Suprapubic skin (tissue), 4 donors: ENCODE measurements around the gene AGMO. TPM values are rescaled to one million over a fixed set of nuclear protein-coding genes. Genes with fewer than 3 reads are reported as not detected.

Experiments used
- DNase-seq, 2 donors: peaks; one replicate each; pipeline ENCODE4 v3.0.0-alpha.2; 2019; ENCODE audit warnings: low spot score in 2 of 2
- H3K27ac ChIP-seq: fragments of 200-600 bp; sonication (generic); one replicate; pipeline ENCODE4 v1.5.1; 2019
- H3K27me3 ChIP-seq: fragments of 200-600 bp; sonication (generic); one replicate; pipeline ENCODE4 v1.5.1; 2019
- H3K36me3 ChIP-seq: fragments of 200-600 bp; sonication (generic); one replicate; pipeline ENCODE4 v1.5.1; 2019
- H3K4me1 ChIP-seq: fragments of 200-600 bp; sonication (generic); one replicate; pipeline ENCODE4 v1.5.1; 2019
- H3K4me3 ChIP-seq: fragments of 200-600 bp; sonication (generic); one replicate; pipeline ENCODE4 v1.5.1; 2019; ENCODE audit warnings: mild to moderate bottlenecking
- H3K9me3 ChIP-seq: fragments of 200-600 bp; sonication (generic); one replicate; pipeline ENCODE4 v1.5.1; 2019
- CTCF ChIP-seq, 2 donors: fragments of 200-600 bp in 1 of 2; fragments of 450-650 bp in 1 of 2; sonication (generic) in 1 of 2; IDR thresholded peaks; one replicate each; pipeline ENCODE4 v1.5.1; 2016 to 2019; ENCODE audit warnings: antibody characterized with exemption in 2 of 2, mild to moderate bottlenecking in 1 of 2, moderate library complexity in 1 of 2
- EP300 ChIP-seq: sonication (generic); formaldehyde crosslinking; IDR thresholded peaks from one replicate; pipeline ENCODE4 v1.6.1; 2017; ENCODE audit warnings: antibody characterized with exemption
- POLR2A ChIP-seq, 2 donors: fragments of 450-650 bp; IDR thresholded peaks; one replicate each; pipeline ENCODE4 v1.6.1; 2017; ENCODE audit warnings: antibody characterized with exemption in 2 of 2, mild to moderate bottlenecking in 2 of 2, moderate library complexity in 2 of 2
- POLR2AphosphoS5 ChIP-seq, 3 donors: sonication (generic); formaldehyde crosslinking; IDR thresholded peaks; one replicate each; pipeline ENCODE4 v1.6.1; 2017; ENCODE audit warnings: antibody characterized with exemption in 3 of 3
- WGBS: methylation state at CpG from one replicate; pipeline ENCODE4 v1.1.5; 2018; 5-methylcytosine and 5-hydroxymethylcytosine counted together
- total RNA-seq, 4 donors: library from RNA; depleted of rRNA; stranded (reverse); fragments of >200 nt; gene quantifications; one replicate each; pipeline ENCODE4 v1.1.0, GENCODE V29; 2016

Gene AGMO
- total RNA-seq, 4 donors from 2014 or later = 0.40 TPM; not detected in 3

- H3K36me3 ChIP-seq = no peaks in the 10 kb centered on the region
- TF ChIP-seq CTCF (IDR thresholded peaks at IDR 0.05) (no peak), EP300 (no peak), POLR2A (IDR thresholded peaks at IDR 0.05) (no peak), POLR2AphosphoS5 (IDR thresholded peaks at IDR 0.05) (no peak)
These were observed 56.1 kb downstream of the AGMO start for GRCh38 chr7:15505761-15506160.

DNA sequence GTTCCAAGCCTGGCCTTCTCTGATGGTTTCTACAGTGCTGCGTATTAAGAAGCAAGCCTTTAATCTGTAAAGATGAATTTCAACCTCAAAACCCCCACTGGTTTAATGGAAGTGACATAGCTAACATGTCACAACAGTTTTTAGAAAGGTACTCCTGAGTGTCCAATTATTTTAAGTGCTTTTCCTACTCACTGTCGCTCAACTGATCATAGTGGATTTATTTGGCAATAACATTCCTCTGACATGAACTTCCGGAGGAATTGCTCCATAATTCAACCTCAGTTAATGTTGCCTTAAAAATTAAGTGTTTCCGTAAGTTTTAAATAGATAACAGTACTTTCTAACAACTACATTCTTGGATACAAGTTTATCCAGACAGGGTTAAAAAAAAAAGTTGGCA lies 57.5 kb downstream of the AGMO start:
- no peak overlapping the region for H3K4me3 ChIP-seq
- DNase-seq = no peak
- no peak for TF ChIP-seq EP300
- TF ChIP-seq CTCF (IDR thresholded peaks at IDR 0.05) = no peak
- TF ChIP-seq POLR2A (IDR thresholded peaks at IDR 0.05) = no peak
- no peak for TF ChIP-seq POLR2AphosphoS5 (IDR thresholded peaks at IDR 0.05)
- no peaks in the 10 kb centered on the region for H3K36me3 ChIP-seq
- H3K9me3 ChIP-seq = no peaks in the 10 kb centered on the region
- 62% methylated on average over 4 of the region's 4 CpGs for WGBS
- H3K4me1 ChIP-seq = no peaks in the 10 kb centered on the region
- H3K27ac ChIP-seq = no peak overlapping the region
- H3K27me3 ChIP-seq = no peaks in the 10 kb centered on the region

More at GRCh38 chr7:15505761-15506160, 56.1 kb downstream of the AGMO start:
- H3K27me3 ChIP-seq = no peaks in the 10 kb centered on the region
- H3K9me3 ChIP-seq = no peaks in the 10 kb centered on the region
- H3K4me3 ChIP-seq = no peak overlapping the region
- DNase-seq = no peak
- no peaks in the 10 kb centered on the region for H3K4me1 ChIP-seq
- no peak overlapping the region for H3K27ac ChIP-seq

DNA sequence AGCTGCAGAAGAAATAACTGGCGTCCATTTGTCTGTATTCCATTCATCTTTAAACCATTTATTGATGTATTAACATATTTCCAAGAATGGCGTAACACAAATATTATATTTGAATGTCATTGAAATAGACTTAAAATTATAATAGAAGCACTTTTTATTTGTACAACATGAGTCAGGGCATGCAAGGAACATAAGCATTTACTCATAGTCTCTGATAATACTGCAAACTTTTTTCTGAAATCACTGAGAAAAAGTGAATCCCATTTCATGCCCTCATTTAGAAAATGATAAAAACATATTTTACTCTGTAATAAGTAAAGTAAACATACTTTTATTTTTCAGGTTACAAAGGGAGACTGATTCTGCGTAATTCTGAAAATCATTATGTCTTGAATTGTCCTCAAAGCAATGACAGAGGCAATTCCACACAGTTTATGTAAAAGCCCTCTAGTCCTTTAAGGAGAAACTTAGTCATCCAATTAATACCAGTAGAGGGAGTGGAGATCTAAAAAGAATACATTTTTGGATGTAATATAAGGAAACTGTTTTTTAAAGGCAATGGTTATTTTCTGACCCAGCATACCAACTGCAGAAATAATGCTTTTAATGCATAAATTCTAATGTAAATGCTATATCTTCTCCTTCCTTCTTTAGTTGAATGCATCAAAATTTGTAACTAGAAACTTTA lies 58.1 kb downstream of the AGMO start:
- no peak for DNase-seq
- H3K9me3 ChIP-seq = no peaks in the 10 kb centered on the region
- H3K4me1 ChIP-seq = no peaks in the 10 kb centered on the region
- H3K4me3 ChIP-seq = no peak overlapping the region
- no peaks in the 10 kb centered on the region for H3K27me3 ChIP-seq
- no peak overlapping the region for H3K27ac ChIP-seq
- TF ChIP-seq CTCF (IDR thresholded peaks at IDR 0.05) (no peak), EP300 (no peak), POLR2A (IDR thresholded peaks at IDR 0.05) (no peak), POLR2AphosphoS5 (IDR thresholded peaks at IDR 0.05) (no peak)
- no peaks in the 10 kb centered on the region for H3K36me3 ChIP-seq
- 90% methylated on average over 3 of the region's 3 CpGs for WGBS

DNA sequence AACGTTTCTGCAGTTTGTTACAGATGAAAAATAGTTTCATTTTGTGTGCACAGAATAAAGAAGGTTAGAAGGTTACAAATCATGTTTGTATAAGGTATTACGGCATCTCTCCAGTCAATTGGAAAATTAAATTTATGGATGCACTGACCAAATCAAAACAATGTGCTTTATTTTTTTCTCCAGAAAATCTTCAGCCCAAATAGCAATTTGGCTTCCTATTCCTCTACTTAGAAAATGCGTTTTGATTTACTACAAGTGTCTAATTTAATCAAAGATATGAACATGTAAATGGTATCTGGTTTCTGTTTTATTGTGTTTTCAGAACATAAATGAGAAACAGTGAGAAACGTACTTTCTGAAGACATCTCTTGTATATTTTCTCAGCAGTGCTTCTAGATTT lies 63.4 kb downstream of the AGMO start:
- Histone ChIP-seq H3K27ac (no peak overlapping the region), H3K36me3 (no peaks in the 10 kb centered on the region), H3K4me3 (no peak overlapping the region), H3K4me1 (no peaks in the 10 kb centered on the region), H3K9me3 (no peaks in the 10 kb centered on the region), H3K27me3 (no peaks in the 10 kb centered on the region)
- TF ChIP-seq POLR2A (IDR thresholded peaks at IDR 0.05) (no peak), CTCF (IDR thresholded peaks at IDR 0.05) (no peak)
- DNase-seq = no peak
- WGBS = 43% methylated on average over 4 of the region's 4 CpGs

DNA sequence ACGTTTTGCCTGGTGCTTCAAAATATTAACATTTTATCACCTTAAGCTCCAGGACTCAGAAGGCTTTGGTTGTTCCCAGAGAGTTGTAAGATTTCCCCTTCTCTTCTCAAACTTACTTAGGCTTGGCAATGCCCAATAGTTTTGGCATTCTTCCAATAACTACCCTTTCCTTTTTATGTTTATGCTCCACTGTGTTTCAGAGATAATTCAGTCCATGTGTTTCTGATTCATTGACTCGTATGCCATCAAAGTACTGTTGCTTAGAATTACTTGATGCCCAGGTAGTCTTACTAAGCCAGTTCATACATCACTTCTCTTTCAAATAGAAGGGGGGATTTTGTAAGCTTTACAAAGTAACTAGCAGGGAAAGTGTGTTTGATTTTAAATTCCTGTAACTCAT lies 66.6 kb downstream of the AGMO start:
- no peak for DNase-seq
- Histone ChIP-seq H3K4me1 (no peaks in the 10 kb centered on the region), H3K4me3 (no peak overlapping the region), H3K27me3 (no peaks in the 10 kb centered on the region), H3K36me3 (no peaks in the 10 kb centered on the region), H3K27ac (no peak overlapping the region), H3K9me3 (no peaks in the 10 kb centered on the region)
- TF ChIP-seq POLR2AphosphoS5 (IDR thresholded peaks at IDR 0.05) (no peak), POLR2A (IDR thresholded peaks at IDR 0.05) (no peak), EP300 (no peak), CTCF (IDR thresholded peaks at IDR 0.05) (no peak)
- 62% methylated on average over 2 of the region's 2 CpGs for WGBS
